Measurements from ENCODE around the gene ERG28. TPM values are rescaled to one million over a fixed set of nuclear protein-coding genes. Genes with fewer than 3 reads are reported as not detected.

The ERG28 gene
- total and polyA plus RNA-seq, 2 experiments from 2014 or later = 27.9 to 95.1 TPM

DNA sequence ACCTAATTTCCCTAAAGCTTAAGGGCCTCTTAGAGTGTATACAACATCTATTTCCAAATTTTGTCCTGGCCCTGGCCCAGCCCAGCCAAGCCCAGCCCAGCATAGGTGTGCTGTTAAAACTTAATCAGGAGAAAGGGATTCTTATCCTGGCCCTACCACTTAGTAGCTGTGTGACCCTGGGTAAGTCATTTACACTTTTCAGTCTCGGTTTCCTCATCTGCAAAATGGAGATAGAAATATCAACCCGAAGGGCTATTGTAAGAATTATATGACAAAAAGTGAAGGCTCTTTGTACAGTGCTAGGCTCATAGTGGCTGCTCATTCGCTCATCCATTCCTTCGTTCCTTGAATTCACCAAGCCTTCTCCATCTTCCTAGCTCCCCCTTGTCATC is 442 bp downstream of the ERG28 start:
- Histone ChIP-seq H3K4me2 (peak overlapping the region; percentile 79), H3K4me3 (peak overlapping the region; percentile 91), H4K20me1 (replicated peaks; ENCODE audit: insufficient read depth) (peaks cover 2% of the 10 kb centered on the region), H2AFZ (peak overlapping the region; percentile 40; the same call in 1 of the 2 replicates), H3K27ac (ENCODE audit: low read depth) (no peak overlapping the region; the same call in 1 of the 2 replicates), H3K36me3 (ENCODE audit: insufficient read depth) (0 out of 2 replicates have a peak, but pooled peaks cover 4% of the 10 kb centered on the region), H3F3A (replicated peaks; ENCODE audit: low read depth) (peaks cover 5% of the 10 kb centered on the region), H3K9me2 (ENCODE audit: insufficient read depth) (no peaks in the 10 kb centered on the region), H3K27me3 (ENCODE audit: insufficient read depth) (no peaks in the 10 kb centered on the region), H3K4me1 (ENCODE audit: insufficient read depth) (peaks cover 16% of the 10 kb centered on the region; the same call in 1 of the 2 replicates), H3K79me2 (replicated peaks; ENCODE audit: insufficient read depth) (peaks cover 60% of the 10 kb centered on the region)
- Mint-ChIP-seq H3K4me1 (peaks cover 15% of the 10 kb centered on the region; the same call in 2 of the 3 replicates), H3K9me3 (no peaks in the 10 kb centered on the region), H3K36me3 (ENCODE audit: low read depth) (peaks cover 27% of the 10 kb centered on the region), H3K27ac (peak overlapping the region; percentile 95), H3K27me3 (ENCODE audit: insufficient read depth, low read depth, poor library complexity) (peaks cover 13% of the 10 kb centered on the region), H3K4me3 (peak overlapping the region; percentile 93)
- TF ChIP-seq NANOG (IDR thresholded peaks at IDR 0.05; ENCODE audit: borderline replicate concordance) = no peak
- TF ChIP-seq CREB1 (CRISPR knock-in tag; IDR thresholded peaks at IDR 0.05; ENCODE audit: low read depth) = no peak
- no peak for TF ChIP-seq EZH2phosphoT487 (IDR thresholded peaks at IDR 0.05; ENCODE audit: unreplicated experiment)
- TF ChIP-seq POLR2AphosphoS5 (IDR thresholded peaks at IDR 0.05; ENCODE audit: low read depth) = no peak
- TF ChIP-seq, protein P1, sequence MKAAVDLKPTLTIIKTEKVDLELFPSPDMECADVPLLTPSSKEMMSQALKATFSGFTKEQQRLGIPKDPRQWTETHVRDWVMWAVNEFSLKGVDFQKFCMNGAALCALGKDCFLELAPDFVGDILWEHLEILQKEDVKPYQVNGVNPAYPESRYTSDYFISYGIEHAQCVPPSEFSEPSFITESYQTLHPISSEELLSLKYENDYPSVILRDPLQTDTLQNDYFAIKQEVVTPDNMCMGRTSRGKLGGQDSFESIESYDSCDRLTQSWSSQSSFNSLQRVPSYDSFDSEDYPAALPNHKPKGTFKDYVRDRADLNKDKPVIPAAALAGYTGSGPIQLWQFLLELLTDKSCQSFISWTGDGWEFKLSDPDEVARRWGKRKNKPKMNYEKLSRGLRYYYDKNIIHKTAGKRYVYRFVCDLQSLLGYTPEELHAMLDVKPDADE (IDR thresholded peaks at IDR 0.05) = no peak
- TF ChIP-seq, protein P2, sequence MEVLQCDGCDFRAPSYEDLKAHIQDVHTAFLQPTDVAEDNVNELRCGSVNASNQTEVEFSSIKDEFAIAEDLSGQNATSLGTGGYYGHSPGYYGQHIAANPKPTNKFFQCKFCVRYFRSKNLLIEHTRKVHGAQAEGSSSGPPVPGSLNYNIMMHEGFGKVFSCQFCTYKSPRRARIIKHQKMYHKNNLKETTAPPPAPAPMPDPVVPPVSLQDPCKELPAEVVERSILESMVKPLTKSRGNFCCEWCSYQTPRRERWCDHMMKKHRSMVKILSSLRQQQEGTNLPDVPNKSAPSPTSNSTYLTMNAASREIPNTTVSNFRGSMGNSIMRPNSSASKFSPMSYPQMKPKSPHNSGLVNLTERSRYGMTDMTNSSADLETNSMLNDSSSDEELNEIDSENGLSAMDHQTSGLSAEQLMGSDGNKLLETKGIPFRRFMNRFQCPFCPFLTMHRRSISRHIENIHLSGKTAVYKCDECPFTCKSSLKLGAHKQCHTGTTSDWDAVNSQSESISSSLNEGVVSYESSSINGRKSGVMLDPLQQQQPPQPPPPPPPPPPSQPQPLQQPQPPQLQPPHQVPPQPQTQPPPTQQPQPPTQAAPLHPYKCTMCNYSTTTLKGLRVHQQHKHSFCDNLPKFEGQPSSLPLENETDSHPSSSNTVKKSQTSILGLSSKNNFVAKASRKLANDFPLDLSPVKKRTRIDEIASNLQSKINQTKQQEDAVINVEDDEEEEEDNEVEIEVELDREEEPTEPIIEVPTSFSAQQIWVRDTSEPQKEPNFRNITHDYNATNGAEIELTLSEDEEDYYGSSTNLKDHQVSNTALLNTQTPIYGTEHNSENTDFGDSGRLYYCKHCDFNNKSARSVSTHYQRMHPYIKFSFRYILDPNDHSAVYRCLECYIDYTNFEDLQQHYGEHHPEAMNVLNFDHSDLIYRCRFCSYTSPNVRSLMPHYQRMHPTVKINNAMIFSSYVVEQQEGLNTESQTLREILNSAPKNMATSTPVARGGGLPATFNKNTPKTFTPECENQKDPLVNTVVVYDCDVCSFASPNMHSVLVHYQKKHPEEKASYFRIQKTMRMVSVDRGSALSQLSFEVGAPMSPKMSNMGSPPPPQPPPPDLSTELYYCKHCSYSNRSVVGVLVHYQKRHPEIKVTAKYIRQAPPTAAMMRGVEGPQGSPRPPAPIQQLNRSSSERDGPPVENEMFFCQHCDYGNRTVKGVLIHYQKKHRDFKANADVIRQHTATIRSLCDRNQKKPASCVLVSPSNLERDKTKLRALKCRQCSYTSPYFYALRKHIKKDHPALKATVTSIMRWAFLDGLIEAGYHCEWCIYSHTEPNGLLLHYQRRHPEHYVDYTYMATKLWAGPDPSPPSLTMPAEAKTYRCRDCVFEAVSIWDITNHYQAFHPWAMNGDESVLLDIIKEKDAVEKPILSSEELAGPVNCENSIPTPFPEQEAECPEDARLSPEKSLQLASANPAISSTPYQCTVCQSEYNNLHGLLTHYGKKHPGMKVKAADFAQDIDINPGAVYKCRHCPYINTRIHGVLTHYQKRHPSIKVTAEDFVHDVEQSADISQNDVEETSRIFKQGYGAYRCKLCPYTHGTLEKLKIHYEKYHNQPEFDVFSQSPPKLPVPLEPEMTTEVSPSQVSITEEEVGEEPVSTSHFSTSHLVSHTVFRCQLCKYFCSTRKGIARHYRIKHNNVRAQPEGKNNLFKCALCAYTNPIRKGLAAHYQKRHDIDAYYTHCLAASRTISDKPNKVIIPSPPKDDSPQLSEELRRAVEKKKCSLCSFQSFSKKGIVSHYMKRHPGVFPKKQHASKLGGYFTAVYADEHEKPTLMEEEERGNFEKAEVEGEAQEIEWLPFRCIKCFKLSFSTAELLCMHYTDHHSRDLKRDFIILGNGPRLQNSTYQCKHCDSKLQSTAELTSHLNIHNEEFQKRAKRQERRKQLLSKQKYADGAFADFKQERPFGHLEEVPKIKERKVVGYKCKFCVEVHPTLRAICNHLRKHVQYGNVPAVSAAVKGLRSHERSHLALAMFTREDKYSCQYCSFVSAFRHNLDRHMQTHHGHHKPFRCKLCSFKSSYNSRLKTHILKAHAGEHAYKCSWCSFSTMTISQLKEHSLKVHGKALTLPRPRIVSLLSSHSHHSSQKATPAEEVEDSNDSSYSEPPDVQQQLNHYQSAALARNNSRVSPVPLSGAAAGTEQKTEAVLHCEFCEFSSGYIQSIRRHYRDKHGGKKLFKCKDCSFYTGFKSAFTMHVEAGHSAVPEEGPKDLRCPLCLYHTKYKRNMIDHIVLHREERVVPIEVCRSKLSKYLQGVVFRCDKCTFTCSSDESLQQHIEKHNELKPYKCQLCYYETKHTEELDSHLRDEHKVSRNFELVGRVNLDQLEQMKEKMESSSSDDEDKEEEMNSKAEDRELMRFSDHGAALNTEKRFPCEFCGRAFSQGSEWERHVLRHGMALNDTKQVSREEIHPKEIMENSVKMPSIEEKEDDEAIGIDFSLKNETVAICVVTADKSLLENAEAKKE (CRISPR knock-in tag; IDR thresholded peaks at IDR 0.05) = no peak
- no peak for TF ChIP-seq STAT1 (IDR thresholded peaks at IDR 0.05; ENCODE audit: unreplicated experiment)
- TF ChIP-seq EZH2 (IDR thresholded peaks at IDR 0.05; ENCODE audit: low read depth, unreplicated experiment) = no peak
- no peak for TF ChIP-seq ZNF331 (CRISPR knock-in tag; IDR thresholded peaks at IDR 0.05; ENCODE audit: low read depth)
- TF ChIP-seq ZNF114 (CRISPR knock-in tag; IDR thresholded peaks at IDR 0.05) = no peak
- ATAC-seq = no peak
- DNase-seq (ENCODE audit: low spot score) = no peak

All from GM23338 (cell line).